ENCODE data around the gene HES5. TPM values are rescaled to one million over a fixed set of nuclear protein-coding genes. Genes with fewer than 3 reads are reported as not detected.
A peak's percentile ranks its signal among the peaks of the same experiment; 100 is the strongest.

HES5 gene
- total and polyA plus RNA-seq, 2 of the 13 experiments (the other 11 are each of a cell fraction or from before 2014, with no cell fraction given) = not detected

- Histone ChIP-seq H3K79me2 (ENCODE audit: insufficient read depth, low read length) (no peaks in the 10 kb centered on the region), H3K4me3 (replicated peaks in 1 of 3; ENCODE audit: insufficient read depth in 1 of 3, low read depth in 2 of 3, low read length in 3 of 3) (no peak overlapping the region), H3K27me3 (ENCODE audit: control insufficient read depth in 1 of 2, insufficient read depth in 2 of 2, low read length in 2 of 2) (peaks cover 22 to 60% of the 10 kb centered on the region in 2 experiments), H4K20me1 (ENCODE audit: insufficient read depth, low read length) (no peaks in the 10 kb centered on the region), H3K9ac (ENCODE audit: insufficient read depth, low read depth, low read length) (no peak overlapping the region), H3K36me3 (replicated peaks in 1 of 2; ENCODE audit: control insufficient read depth in 1 of 2, insufficient read depth in 2 of 2, low read length in 2 of 2) (no peaks in the 10 kb centered on the region), H3K4me2 (ENCODE audit: low read depth, low read length) (peak overlapping the region; percentile 27; the same call in 1 of the 2 replicates), H3K9me3 (ENCODE audit: low read length) (no peaks in the 10 kb centered on the region), H2AFZ (ENCODE audit: low read length) (no peak overlapping the region), H3K27ac (ENCODE audit: extremely low read length, insufficient read depth, low read length) (no peak overlapping the region), H3K4me1 (ENCODE audit: insufficient read depth, low read length) (peaks cover 24% of the 10 kb centered on the region)
- no TSS peak for BruUV-seq (replicated peaks)
- ChIA-PET POLR2A (interaction anchor here (1.2 kb wide), 1 partner anchor 25 kb away, joined by 4 read pairs; the partner anchor contains the start of gene PANK4), CTCF (ENCODE audit: low intra/inter-chr PET ratio, low total read pairs) (no interaction called here)
- WGBS (ENCODE audit: low lambda C conversion rate) = 32% methylated on average over 7 of the region's 28 CpGs
- FAIRE-seq (no peak), ATAC-seq (no peak), DNase-seq (ENCODE audit: low spot score) (no peak)
- intact Hi-C loops (cut with micrococcal nuclease; ENCODE audit: unreplicated experiment) = no loop called here
- 0 out of 2 replicates have a peak, but pooled peaks have one; percentile 26 for TF ChIP-seq KDM5B (CRISPR knock-in tag; IDR thresholded peaks at IDR 0.05; ENCODE audit: borderline replicate concordance)
- no peak for TF ChIP-seq PAWR (CRISPR knock-in tag; IDR thresholded peaks at IDR 0.05; ENCODE audit: borderline replicate concordance)
- no peak for TF ChIP-seq SOX5 (CRISPR knock-in tag; IDR thresholded peaks at IDR 0.05; ENCODE audit: borderline replicate concordance)
- 0 out of 2 replicates have a peak, but pooled peaks have one; percentile 36 for TF ChIP-seq HNRNPL (IDR thresholded peaks at IDR 0.05; ENCODE audit: low read depth, low read length)
- TF ChIP-seq KMT2B (CRISPR knock-in tag; IDR thresholded peaks at IDR 0.05) = no peak
- TF ChIP-seq GATAD1 (CRISPR knock-in tag; IDR thresholded peaks at IDR 0.05) = no peak
- TF ChIP-seq ELK4 (CRISPR knock-in tag; IDR thresholded peaks at IDR 0.05; ENCODE audit: borderline replicate concordance) = no peak
- in situ Hi-C loops (cut with HindIII; ENCODE audit: extremely low pct_ligation_motif_present, low pct_unique_long_range_greater_than_20kb) = loop anchor here (25.0 kb wide), 1 partner anchor 314 kb away; the partner anchor contains the start of gene FAAP20
Observed at GRCh38 chr1:2501041-2501819, 28.8 kb downstream of the HES5 start.

Data from HepG2 (cell line).